Osteoblast (primary cell): Measurements from ENCODE around the gene TEX22. TPM values are rescaled to one million over a fixed set of nuclear protein-coding genes. Genes with fewer than 3 reads are reported as not detected.

Source experiments
- DNase-seq: peaks from one replicate; pipeline ENCODE4 v3.0.0; 2011; ENCODE audit warnings: low spot score, mixed read lengths; ENCODE audit not compliant: insufficient read length; ENCODE audit errors: missing footprints
- H2AFZ ChIP-seq: 2 replicates; pipeline ENCODE4 v1.6.0; 2011; ENCODE audit warnings: mild to moderate bottlenecking, low read length
- H3K27ac ChIP-seq: 2 replicates; pipeline ENCODE4 v1.5.1; 2011; ENCODE audit warnings: mild to moderate bottlenecking, low read depth, low read length, moderate library complexity
- H3K27me3 ChIP-seq: 2 replicates; pipeline ENCODE4 v1.6.0; 2012; ENCODE audit warnings: mild to moderate bottlenecking, control low read depth, inconsistent platforms, low read length, moderate library complexity; ENCODE audit not compliant: insufficient read depth
- H3K36me3 ChIP-seq: 2 replicates; pipeline ENCODE4 v1.5.1; 2011; ENCODE audit warnings: mild to moderate bottlenecking, low read length, control low read depth, moderate library complexity; ENCODE audit not compliant: insufficient read depth
- H3K4me1 ChIP-seq: 2 replicates; pipeline ENCODE4 v1.5.1; 2011; ENCODE audit warnings: mild to moderate bottlenecking, low read length, control low read depth, moderate library complexity; ENCODE audit not compliant: insufficient read depth
- H3K4me2 ChIP-seq: 2 replicates; pipeline ENCODE4 v1.6.0; 2011; ENCODE audit warnings: mild to moderate bottlenecking, low read length; ENCODE audit not compliant: insufficient read depth
- H3K4me3 ChIP-seq: fragments of 200-600 bp; sonication (generic); 3 replicates; pipeline ENCODE4 v1.5.1; 2012; ENCODE audit warnings: mild to moderate bottlenecking, low read length, inconsistent platforms; ENCODE audit not compliant: insufficient read depth
- H3K79me2 ChIP-seq: 2 replicates; pipeline ENCODE4 v1.6.0; 2012; ENCODE audit warnings: mild to moderate bottlenecking, low read length, control low read depth, inconsistent platforms; ENCODE audit not compliant: insufficient read depth
- H3K9me3 ChIP-seq: 2 replicates; pipeline ENCODE4 v1.5.1; 2011; ENCODE audit warnings: low read depth, low read length, control low read depth
- H4K20me1 ChIP-seq: 2 replicates; pipeline ENCODE4 v1.6.0; 2012; ENCODE audit warnings: mild to moderate bottlenecking, low read length, control low read depth; ENCODE audit not compliant: insufficient read depth
- CTCF ChIP-seq: IDR thresholded peaks from 2 replicates; pipeline ENCODE4 v1.5.1; 2011; ENCODE audit warnings: mild to moderate bottlenecking, low read depth, low read length, moderate library complexity; ENCODE audit errors: extremely low read depth
- total RNA-seq: library from RNA; depleted of rRNA; stranded (reverse); fragments of >200 nt; gene quantifications from 2 replicates; pipeline ENCODE4 v1.2.3, GENCODE V29; 2012

The TEX22 gene
- total RNA-seq, 1 donor = under 0.01 TPM

DNA sequence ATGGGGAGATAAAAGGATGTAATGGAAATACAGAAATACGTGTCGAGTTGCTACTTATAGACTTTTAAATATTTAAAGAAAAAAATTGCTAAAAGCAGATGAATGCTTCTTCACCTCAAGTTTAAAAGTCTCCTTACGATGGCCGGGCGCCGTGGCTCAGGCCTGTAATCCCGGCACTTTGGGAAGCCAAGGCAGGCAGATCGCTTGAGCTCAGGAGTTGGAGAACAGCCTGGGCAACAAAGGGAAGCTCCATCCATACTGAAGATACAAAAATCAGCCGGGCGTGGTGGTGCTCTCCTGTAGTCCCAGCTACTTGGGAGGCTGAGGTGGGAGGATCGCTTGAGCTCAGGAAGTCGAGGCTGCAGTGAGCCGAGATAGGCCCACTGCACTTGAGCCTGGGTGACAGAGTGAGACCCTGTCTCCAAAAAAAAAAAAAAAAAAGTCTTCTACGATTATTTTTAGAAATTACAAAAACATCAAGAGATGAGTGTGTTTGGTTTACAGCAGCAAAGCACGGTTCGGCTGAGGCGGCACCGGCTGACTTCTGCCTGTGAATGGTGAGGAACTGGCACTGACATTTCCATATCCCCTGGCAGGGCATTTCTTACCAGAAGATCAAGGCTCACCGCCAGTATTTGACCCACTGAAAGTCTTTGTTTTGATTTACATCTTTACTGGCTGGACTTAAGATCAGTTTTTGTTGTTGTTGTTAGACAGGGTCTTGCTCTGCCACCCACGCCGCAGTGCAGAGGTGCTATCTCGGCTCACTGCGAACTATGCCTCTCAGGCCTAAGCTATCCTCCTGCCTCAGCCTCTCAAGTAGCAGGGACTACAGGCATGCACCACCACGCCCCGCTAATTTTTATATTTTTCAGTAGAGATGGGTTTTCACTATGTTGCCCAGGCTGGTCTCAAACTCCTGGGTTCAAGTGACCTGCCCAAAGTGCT lies 17.4 kb downstream of the TEX22 start:
- Histone ChIP-seq H3K27ac (no peak overlapping the region), H3K9me3 (no peaks in the 10 kb centered on the region), H2AFZ (no peak overlapping the region), H3K36me3 (no peaks in the 10 kb centered on the region), H3K27me3 (peaks cover 11% of the 10 kb centered on the region), H3K4me3 (peak overlapping the region; percentile 70), H4K20me1 (peaks cover 4% of the 10 kb centered on the region), H3K4me2 (peak overlapping the region; percentile 77), H3K79me2 (peaks cover 9% of the 10 kb centered on the region), H3K4me1 (peaks cover 11% of the 10 kb centered on the region)
- no peak for TF ChIP-seq CTCF
- peak; percentile 73 for DNase-seq

GRCh38 chr14:105416671-105417070 lies 18.3 kb downstream of the TEX22 start:
- no peak overlapping the region for H3K4me2 ChIP-seq
- peaks cover 9% of the 10 kb centered on the region for H3K27me3 ChIP-seq
- peak; percentile 82 for DNase-seq
- H3K36me3 ChIP-seq = no peaks in the 10 kb centered on the region
- no peak overlapping the region for H2AFZ ChIP-seq
- TF ChIP-seq CTCF = no peak
- peaks cover 18% of the 10 kb centered on the region for H3K79me2 ChIP-seq
- H4K20me1 ChIP-seq = peaks cover 10% of the 10 kb centered on the region
- H3K27ac ChIP-seq = no peak overlapping the region
- no peak overlapping the region for H3K4me3 ChIP-seq
- peaks cover 19% of the 10 kb centered on the region for H3K4me1 ChIP-seq
- H3K9me3 ChIP-seq = no peaks in the 10 kb centered on the region

DNA sequence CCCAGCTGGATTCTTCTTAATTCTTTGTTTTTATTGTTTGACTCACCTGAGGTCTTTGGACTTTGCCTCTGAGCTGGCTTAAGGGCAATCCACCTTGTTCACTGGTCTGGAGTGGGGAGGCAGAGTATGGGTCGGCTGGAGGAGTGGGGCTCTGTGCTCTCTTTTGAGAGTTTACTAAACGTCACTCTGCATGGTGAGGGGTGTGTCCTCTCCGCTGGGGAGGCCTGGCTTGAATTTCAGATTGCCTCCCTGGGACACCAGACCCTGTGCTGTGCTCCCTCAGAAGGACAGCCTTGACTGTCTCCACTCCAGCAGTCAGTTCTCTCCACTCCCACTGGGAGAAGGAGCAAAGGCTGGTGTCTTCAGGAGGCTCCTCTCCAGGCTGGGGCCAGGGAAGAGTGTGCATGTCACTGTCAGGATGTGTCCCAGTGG lies 19.4 kb downstream of the TEX22 start:
- Histone ChIP-seq H3K27me3 (peaks cover 5% of the 10 kb centered on the region), H3K36me3 (no peaks in the 10 kb centered on the region), H3K4me3 (no peak overlapping the region), H3K27ac (no peak overlapping the region), H2AFZ (no peak overlapping the region), H3K9me3 (no peaks in the 10 kb centered on the region), H3K4me1 (peaks cover 19% of the 10 kb centered on the region), H3K79me2 (peaks cover 29% of the 10 kb centered on the region), H4K20me1 (peaks cover 18% of the 10 kb centered on the region), H3K4me2 (no peak overlapping the region)
- DNase-seq = peak; percentile 78
- TF ChIP-seq CTCF = no peak
